ENCODE data around the gene ATP6AP1. TPM values are rescaled to one million over a fixed set of nuclear protein-coding genes. Genes with fewer than 3 reads are reported as not detected.

ATP6AP1 gene
- total and polyA plus RNA-seq, 2 donors from 2014 or later: 121 to 205 TPM

- intact Hi-C loops (cut with DNase I): no loop called here
- FAIRE-seq: no peak
- H3K9me3 ChIP-seq (ENCODE audit: control insufficient read depth in 2 of 3, insufficient read depth in 1 of 3, low read length in 3 of 3): no peaks in the 10 kb centered on the region
- peak overlapping the region; percentile 51 to 87 (median 77) for H3K9ac ChIP-seq (ENCODE audit: low read length in 3 of 3)
- H3K4me1 ChIP-seq (ENCODE audit: control insufficient read depth in 2 of 3, insufficient read depth in 2 of 3, low read depth in 1 of 3, low read length in 3 of 3): peaks cover 0 to 10% (median 0%) of the 10 kb centered on the region in 3 donors
- no peaks in the 10 kb centered on the region for H3K27me3 ChIP-seq (ENCODE audit: control insufficient read depth, insufficient read depth, low read length)
- H3K4me3 ChIP-seq (ENCODE audit: low read length in 3 of 3): peak overlapping the region; percentile 60 to 77 (median 69)
- TF ChIP-seq, protein P1, sequence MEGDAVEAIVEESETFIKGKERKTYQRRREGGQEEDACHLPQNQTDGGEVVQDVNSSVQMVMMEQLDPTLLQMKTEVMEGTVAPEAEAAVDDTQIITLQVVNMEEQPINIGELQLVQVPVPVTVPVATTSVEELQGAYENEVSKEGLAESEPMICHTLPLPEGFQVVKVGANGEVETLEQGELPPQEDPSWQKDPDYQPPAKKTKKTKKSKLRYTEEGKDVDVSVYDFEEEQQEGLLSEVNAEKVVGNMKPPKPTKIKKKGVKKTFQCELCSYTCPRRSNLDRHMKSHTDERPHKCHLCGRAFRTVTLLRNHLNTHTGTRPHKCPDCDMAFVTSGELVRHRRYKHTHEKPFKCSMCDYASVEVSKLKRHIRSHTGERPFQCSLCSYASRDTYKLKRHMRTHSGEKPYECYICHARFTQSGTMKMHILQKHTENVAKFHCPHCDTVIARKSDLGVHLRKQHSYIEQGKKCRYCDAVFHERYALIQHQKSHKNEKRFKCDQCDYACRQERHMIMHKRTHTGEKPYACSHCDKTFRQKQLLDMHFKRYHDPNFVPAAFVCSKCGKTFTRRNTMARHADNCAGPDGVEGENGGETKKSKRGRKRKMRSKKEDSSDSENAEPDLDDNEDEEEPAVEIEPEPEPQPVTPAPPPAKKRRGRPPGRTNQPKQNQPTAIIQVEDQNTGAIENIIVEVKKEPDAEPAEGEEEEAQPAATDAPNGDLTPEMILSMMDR (IDR thresholded peaks at IDR 0.05; ENCODE audit: borderline replicate concordance, extremely low read depth, insufficient read depth): no peak
- DNase-seq: peak in 1 of 5 donors; percentile 22
- peaks cover 0 to 2% (median 0%) of the 10 kb centered on the region in 3 donors for H3K36me3 ChIP-seq (ENCODE audit: control insufficient read depth in 2 of 3, insufficient read depth in 3 of 3, low read length in 3 of 3)
- H3K27ac ChIP-seq (ENCODE audit: low read depth in 2 of 2, low read length in 2 of 2): peak overlapping the region; percentile 93 to 94
Observed at GRCh38 chrX:154379569-154379951, 48.9 kb upstream of the ATP6AP1 start.

GRCh38 chrX:154380153-154380552 lies 48.3 kb upstream of the ATP6AP1 start:
- TF ChIP-seq, protein P1 (IDR thresholded peaks at IDR 0.05; ENCODE audit: borderline replicate concordance, extremely low read depth, insufficient read depth): no peak
- intact Hi-C loops (cut with DNase I): no loop called here
- FAIRE-seq (no peak), DNase-seq (peak in 1 of 5 donors; percentile 18)
- Histone ChIP-seq H3K36me3 (ENCODE audit: control insufficient read depth in 2 of 3, insufficient read depth in 3 of 3, low read length in 3 of 3) (peaks cover 0 to 2% (median 0%) of the 10 kb centered on the region in 3 donors), H3K4me3 (ENCODE audit: low read length in 3 of 3) (peak overlapping the region; percentile 60 to 77 (median 69)), H3K27ac (ENCODE audit: low read depth in 2 of 2, low read length in 2 of 2) (peak overlapping the region; percentile 71 to 94), H3K4me1 (ENCODE audit: control insufficient read depth in 2 of 3, insufficient read depth in 2 of 3, low read depth in 1 of 3, low read length in 3 of 3) (peaks cover 0 to 7% (median 0%) of the 10 kb centered on the region in 3 donors), H3K27me3 (ENCODE audit: control insufficient read depth, insufficient read depth, low read length) (no peaks in the 10 kb centered on the region), H3K9me3 (ENCODE audit: control insufficient read depth in 2 of 3, insufficient read depth in 1 of 3, low read length in 3 of 3) (no peaks in the 10 kb centered on the region), H3K9ac (ENCODE audit: low read length in 3 of 3) (peak overlapping the region; percentile 51 to 87 (median 77))

DNA sequence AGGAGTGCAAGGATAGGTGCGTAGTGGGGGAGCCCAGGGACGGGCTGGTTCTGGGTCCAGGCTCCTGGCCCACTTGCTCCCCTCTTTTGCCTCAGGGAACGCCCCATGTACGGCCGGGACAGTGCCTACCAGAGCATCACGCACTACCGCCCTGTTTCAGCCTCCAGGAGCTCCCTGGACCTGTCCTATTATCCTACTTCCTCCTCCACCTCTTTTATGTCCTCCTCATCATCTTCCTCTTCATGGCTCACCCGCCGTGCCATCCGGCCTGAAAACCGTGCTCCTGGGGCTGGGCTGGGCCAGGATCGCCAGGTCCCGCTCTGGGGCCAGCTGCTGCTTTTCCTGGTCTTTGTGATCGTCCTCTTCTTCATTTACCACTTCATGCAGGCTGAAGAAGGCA lies 47.7 kb upstream of the ATP6AP1 start:
- FAIRE-seq (no peak), DNase-seq (no peak)
- Histone ChIP-seq H3K9me3 (ENCODE audit: control insufficient read depth in 2 of 3, insufficient read depth in 1 of 3, low read length in 3 of 3) (no peaks in the 10 kb centered on the region), H3K4me1 (ENCODE audit: control insufficient read depth in 2 of 3, insufficient read depth in 2 of 3, low read depth in 1 of 3, low read length in 3 of 3) (peaks cover 0 to 7% (median 0%) of the 10 kb centered on the region in 3 donors), H3K9ac (ENCODE audit: low read length in 3 of 3) (peak overlapping the region in 1 of 3 donors; percentile 87), H3K27me3 (ENCODE audit: control insufficient read depth, insufficient read depth, low read length) (no peaks in the 10 kb centered on the region), H3K4me3 (ENCODE audit: low read length in 3 of 3) (peak overlapping the region in 1 of 3 donors; percentile 77), H3K27ac (ENCODE audit: low read depth in 2 of 2, low read length in 2 of 2) (peak overlapping the region in 1 of 2 donors; percentile 14), H3K36me3 (ENCODE audit: control insufficient read depth in 2 of 3, insufficient read depth in 3 of 3, low read length in 3 of 3) (peaks cover 0 to 2% (median 0%) of the 10 kb centered on the region in 3 donors)
- intact Hi-C loops (cut with DNase I): no loop called here
- TF ChIP-seq, protein P1 (IDR thresholded peaks at IDR 0.05; ENCODE audit: borderline replicate concordance, extremely low read depth, insufficient read depth): no peak

- Histone ChIP-seq H3K4me3 (ENCODE audit: low read length in 3 of 3) (no peak overlapping the region), H3K4me1 (ENCODE audit: control insufficient read depth in 2 of 3, insufficient read depth in 2 of 3, low read depth in 1 of 3, low read length in 3 of 3) (peaks cover 0 to 7% (median 0%) of the 10 kb centered on the region in 3 donors), H3K27me3 (ENCODE audit: control insufficient read depth, insufficient read depth, low read length) (no peaks in the 10 kb centered on the region), H3K27ac (ENCODE audit: low read depth in 2 of 2, low read length in 2 of 2) (no peak overlapping the region), H3K9me3 (ENCODE audit: control insufficient read depth in 2 of 3, insufficient read depth in 1 of 3, low read length in 3 of 3) (no peaks in the 10 kb centered on the region), H3K36me3 (ENCODE audit: control insufficient read depth in 2 of 3, insufficient read depth in 3 of 3, low read length in 3 of 3) (peaks cover 0 to 2% (median 0%) of the 10 kb centered on the region in 3 donors), H3K9ac (ENCODE audit: low read length in 3 of 3) (no peak overlapping the region)
- TF ChIP-seq, protein P1 (IDR thresholded peaks at IDR 0.05; ENCODE audit: borderline replicate concordance, extremely low read depth, insufficient read depth): no peak
- FAIRE-seq (no peak), DNase-seq (no peak)
- intact Hi-C loops (cut with DNase I): no loop called here
Observed at GRCh38 chrX:154381271-154381670, 47.2 kb upstream of the ATP6AP1 start.
